ENCODE results near the gene METAP2.

METAP2 gene

GRCh38 chr12:95529693-95530225 is 55.8 kb downstream of the METAP2 start:
- Histone ChIP-seq H3K4me3 (no peak overlapping the region), H3K27ac (no peak overlapping the region)
- no peak for DNase-seq (ENCODE audit: low spot score)
- TF ChIP-seq, protein P1, sequence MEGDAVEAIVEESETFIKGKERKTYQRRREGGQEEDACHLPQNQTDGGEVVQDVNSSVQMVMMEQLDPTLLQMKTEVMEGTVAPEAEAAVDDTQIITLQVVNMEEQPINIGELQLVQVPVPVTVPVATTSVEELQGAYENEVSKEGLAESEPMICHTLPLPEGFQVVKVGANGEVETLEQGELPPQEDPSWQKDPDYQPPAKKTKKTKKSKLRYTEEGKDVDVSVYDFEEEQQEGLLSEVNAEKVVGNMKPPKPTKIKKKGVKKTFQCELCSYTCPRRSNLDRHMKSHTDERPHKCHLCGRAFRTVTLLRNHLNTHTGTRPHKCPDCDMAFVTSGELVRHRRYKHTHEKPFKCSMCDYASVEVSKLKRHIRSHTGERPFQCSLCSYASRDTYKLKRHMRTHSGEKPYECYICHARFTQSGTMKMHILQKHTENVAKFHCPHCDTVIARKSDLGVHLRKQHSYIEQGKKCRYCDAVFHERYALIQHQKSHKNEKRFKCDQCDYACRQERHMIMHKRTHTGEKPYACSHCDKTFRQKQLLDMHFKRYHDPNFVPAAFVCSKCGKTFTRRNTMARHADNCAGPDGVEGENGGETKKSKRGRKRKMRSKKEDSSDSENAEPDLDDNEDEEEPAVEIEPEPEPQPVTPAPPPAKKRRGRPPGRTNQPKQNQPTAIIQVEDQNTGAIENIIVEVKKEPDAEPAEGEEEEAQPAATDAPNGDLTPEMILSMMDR (IDR thresholded peaks at IDR 0.05) = no peak

GRCh38 chr12:95532851-95533250 is 58.9 kb downstream of the METAP2 start:
- TF ChIP-seq, protein P1 (IDR thresholded peaks at IDR 0.05) = no peak
- Histone ChIP-seq H3K4me3 (no peak overlapping the region), H3K27ac (no peak overlapping the region)
- DNase-seq (ENCODE audit: low spot score) = no peak

DNA sequence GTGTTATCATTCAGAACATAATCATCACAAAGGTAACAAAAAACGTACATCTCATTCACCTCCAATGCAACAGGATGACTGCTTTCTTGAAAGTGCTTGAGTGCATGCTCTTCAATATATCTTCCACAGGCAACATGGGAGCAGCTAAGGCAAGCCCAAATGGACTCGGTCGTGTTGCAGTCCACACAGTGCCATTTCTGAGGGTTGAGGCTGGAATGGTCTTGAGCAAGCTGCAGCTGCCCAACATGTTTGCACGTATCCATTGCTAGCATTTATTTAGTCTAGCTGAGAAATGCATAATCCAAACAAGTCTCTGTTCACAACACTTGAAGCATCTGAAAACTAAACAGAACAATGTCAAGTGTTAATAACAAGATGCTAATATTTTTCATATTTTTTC is 60.0 kb downstream of the METAP2 start:
- H3K27ac ChIP-seq = no peak overlapping the region
- TF ChIP-seq, protein P1 (IDR thresholded peaks at IDR 0.05) = no peak
- no peak overlapping the region for H3K4me3 ChIP-seq
- no peak for DNase-seq (ENCODE audit: low spot score)

- TF ChIP-seq, protein P1 (IDR thresholded peaks at IDR 0.05) = no peak
- Histone ChIP-seq H3K4me3 (no peak overlapping the region), H3K27ac (no peak overlapping the region)
- DNase-seq (ENCODE audit: low spot score) = no peak
Observed at GRCh38 chr12:95538006-95538405, 64.1 kb downstream of the METAP2 start.

DNA sequence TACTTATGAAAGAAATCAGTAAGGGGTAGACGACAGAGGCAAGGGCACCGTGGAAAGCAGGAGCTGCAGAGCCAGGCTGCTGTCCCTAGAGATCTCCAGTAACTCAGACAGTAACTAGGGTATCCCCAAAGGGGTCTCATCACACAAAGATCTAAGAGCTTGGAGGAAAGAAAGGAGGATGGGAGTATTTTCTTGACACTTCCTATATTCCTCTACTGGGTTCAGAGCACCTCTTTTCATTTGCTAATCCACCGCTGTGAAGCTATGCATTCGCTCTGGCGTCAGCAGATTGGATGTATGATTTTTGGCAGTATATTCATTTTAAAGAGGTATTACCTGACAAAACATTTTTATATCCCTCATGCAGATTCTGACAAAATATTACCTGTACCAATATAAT is 64.7 kb downstream of the METAP2 start:
- Histone ChIP-seq H3K27ac (no peak overlapping the region), H3K4me3 (no peak overlapping the region)
- no peak for DNase-seq (ENCODE audit: low spot score)
- TF ChIP-seq, protein P1 (IDR thresholded peaks at IDR 0.05) = no peak

GRCh38 chr12:95541436-95541835 is 67.5 kb downstream of the METAP2 start:
- no peak for DNase-seq (ENCODE audit: low spot score)
- TF ChIP-seq, protein P1 (IDR thresholded peaks at IDR 0.05) = no peak
- H3K27ac ChIP-seq = no peak overlapping the region
- H3K4me3 ChIP-seq = no peak overlapping the region

DNA sequence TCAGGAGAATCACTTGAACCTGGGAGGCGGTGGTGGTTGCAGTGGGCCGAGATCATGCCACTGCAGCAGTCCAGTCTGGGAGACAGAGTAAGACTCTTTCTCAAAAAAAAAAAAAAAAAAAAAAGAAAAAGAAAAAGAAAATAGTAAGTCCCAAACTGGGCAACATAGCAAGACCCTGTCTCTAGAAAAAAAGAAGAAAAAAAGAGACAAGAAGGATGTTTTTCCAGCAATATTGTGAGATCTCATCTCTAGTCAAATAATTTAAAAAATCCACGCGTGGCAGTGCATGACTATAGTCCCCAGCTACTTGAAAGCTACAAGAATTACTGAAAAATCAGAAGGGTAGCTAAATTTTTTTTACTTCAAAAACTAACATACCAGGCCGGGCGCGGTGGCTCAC is 69.4 kb downstream of the METAP2 start:
- no peak overlapping the region for H3K27ac ChIP-seq
- no peak for DNase-seq (ENCODE audit: low spot score)
- no peak overlapping the region for H3K4me3 ChIP-seq
- TF ChIP-seq, protein P1 (IDR thresholded peaks at IDR 0.05) = no peak

Data from coronary artery (tissue), 2 donors.